HepG2 (cell line): Measurements from ENCODE around the gene CLUH. TPM values are rescaled to one million over a fixed set of nuclear protein-coding genes. Genes with fewer than 3 reads are reported as not detected.

Source experiments
- DNMT1 ChIP-seq: sonication (generic); formaldehyde crosslinking; IDR thresholded peaks from 2 replicates; pipeline ENCODE4 v1.5.1; 2020; ENCODE audit warnings: mild to moderate bottlenecking, missing genetic modification reagents
- EED ChIP-seq: sonication (generic); formaldehyde crosslinking; IDR thresholded peaks from 2 replicates; pipeline ENCODE4 v1.5.0; 2020; ENCODE audit warnings: mild to moderate bottlenecking, missing genetic modification reagents
- ELK4 ChIP-seq: sonication (generic); formaldehyde crosslinking; IDR thresholded peaks from 2 replicates; pipeline ENCODE4 v1.9.0; 2021; ENCODE audit warnings: missing genetic modification reagents, borderline replicate concordance
- FOXA1 ChIP-seq, 2 experiments: fragments of 450-650 bp in 1 of 2; sonication (generic) in 1 of 2; formaldehyde crosslinking in 1 of 2; IDR thresholded peaks; 2 replicates each; pipeline versions ENCODE4 v1.4.0 to v1.6.1; 2016 to 2020; ENCODE audit warnings: missing genetic modification reagents in 1 of 2
- HMGXB3 ChIP-seq: sonication (generic); formaldehyde crosslinking; IDR thresholded peaks from 2 replicates; pipeline ENCODE4 v1.4.0; 2020; ENCODE audit warnings: missing genetic modification reagents, borderline replicate concordance
- KLF12 ChIP-seq: sonication (generic); formaldehyde crosslinking; IDR thresholded peaks from 2 replicates; pipeline ENCODE4 v1.4.0; 2020; ENCODE audit warnings: missing genetic modification reagents, borderline replicate concordance
- MED8 ChIP-seq: sonication (generic); formaldehyde crosslinking; IDR thresholded peaks from 2 replicates; pipeline ENCODE4 v1.8.1; 2023; ENCODE audit warnings: mild to moderate bottlenecking, missing genetic modification reagents; ENCODE audit not compliant: insufficient replicate concordance
- RARA ChIP-seq: IDR thresholded peaks from 2 replicates; pipeline ENCODE4 v1.6.1; 2016; ENCODE audit warnings: missing genetic modification reagents, missing compliant biosample characterization
- SP4 ChIP-seq: sonication (generic); formaldehyde crosslinking; IDR thresholded peaks from 2 replicates; pipeline ENCODE4 v1.8.1; 2023; ENCODE audit warnings: mild to moderate bottlenecking, missing genetic modification reagents
- SP5 ChIP-seq: IDR thresholded peaks from 2 replicates; pipeline ENCODE4 v1.6.1; 2016; ENCODE audit warnings: low read depth, borderline replicate concordance
- SRSF1 ChIP-seq: fragments of 200-400 bp; formaldehyde crosslinking; optimal IDR thresholded peaks from 2 replicates; pipeline ENCODE3; 2017; ENCODE audit warnings: mild to moderate bottlenecking, low read depth, low read length, moderate library complexity
- SSRP1 ChIP-seq: IDR thresholded peaks from 2 replicates; pipeline ENCODE4 v1.6.1; 2016; ENCODE audit warnings: control low read depth
- ZFP36 ChIP-seq: fragments of 150-350 bp; IDR thresholded peaks from 2 replicates; pipeline ENCODE4 v1.6.1; 2018; ENCODE audit warnings: borderline replicate concordance, low read length, low read depth; ENCODE audit not compliant: partially characterized antibody
- ZFP41 ChIP-seq: sonication (generic); formaldehyde crosslinking; IDR thresholded peaks from 2 replicates; pipeline ENCODE4 v1.4.0; 2020; ENCODE audit warnings: mild to moderate bottlenecking, missing genetic modification reagents, borderline replicate concordance
- ZNF17 ChIP-seq: sonication (generic); formaldehyde crosslinking; IDR thresholded peaks from 2 replicates; pipeline ENCODE4 v1.5.0; 2020; ENCODE audit warnings: mild to moderate bottlenecking, missing genetic modification reagents
- ZNF34 ChIP-seq: sonication (generic); formaldehyde crosslinking; IDR thresholded peaks from 2 replicates; pipeline ENCODE4 v1.4.0; 2020; ENCODE audit warnings: mild to moderate bottlenecking, missing genetic modification reagents, borderline replicate concordance
- ZNF432 ChIP-seq: sonication (generic); formaldehyde crosslinking; IDR thresholded peaks from 2 replicates; pipeline ENCODE4 v1.5.0; 2020; ENCODE audit warnings: missing genetic modification reagents, mild to moderate bottlenecking, borderline replicate concordance
- ZNF639 ChIP-seq: conservative IDR thresholded peaks from 2 replicates; pipeline ENCODE4 v1.6.1; 2018; ENCODE audit warnings: missing genetic modification reagents
- ZSCAN12 ChIP-seq: sonication (generic); formaldehyde crosslinking; IDR thresholded peaks from 2 replicates; pipeline ENCODE4 v1.9.0; 2021; ENCODE audit warnings: mild to moderate bottlenecking, missing genetic modification reagents
- polyA plus RNA-seq, 8 experiments: library from polyadenylated mRNA; depleted of rRNA in 3 of 8; stranded (reverse) in 7 of 8; unstranded in 1 of 8; fragments of >200 nt; fragmentation: Illumina TruSeq in 4 of 8; extraction: Trizol in 4 of 8; gene quantifications; 2 replicates each; pipeline versions ENCODE4 v1.2.1 to v1.2.3, GENCODE V29; 2011 to 2016; ENCODE audit warnings: low read depth in 4 of 8, missing spikeins in 1 of 8, mixed read lengths in 1 of 8; ENCODE audit not compliant: insufficient read depth in 1 of 8
- total RNA-seq, 5 experiments: library from RNA; depleted of rRNA; stranded (reverse); fragments of >200 nt; fragmentation: Illumina TruSeq; extraction: Trizol; gene quantifications; 2 replicates each; pipeline ENCODE4 v1.2.3, GENCODE V29; 2016; ENCODE audit warnings: low read depth in 1 of 5
- TF ChIP-seq, protein P1 (sequence below): sonication (generic); formaldehyde crosslinking; IDR thresholded peaks from 2 replicates; pipeline ENCODE4 v1.4.0; 2020; ENCODE audit warnings: missing genetic modification reagents

CLUH gene
- total and polyA plus RNA-seq, 2 of the 13 experiments (the other 11 are each of a cell fraction or from before 2014, with no cell fraction given) = 30.9 to 60.5 TPM

DNA sequence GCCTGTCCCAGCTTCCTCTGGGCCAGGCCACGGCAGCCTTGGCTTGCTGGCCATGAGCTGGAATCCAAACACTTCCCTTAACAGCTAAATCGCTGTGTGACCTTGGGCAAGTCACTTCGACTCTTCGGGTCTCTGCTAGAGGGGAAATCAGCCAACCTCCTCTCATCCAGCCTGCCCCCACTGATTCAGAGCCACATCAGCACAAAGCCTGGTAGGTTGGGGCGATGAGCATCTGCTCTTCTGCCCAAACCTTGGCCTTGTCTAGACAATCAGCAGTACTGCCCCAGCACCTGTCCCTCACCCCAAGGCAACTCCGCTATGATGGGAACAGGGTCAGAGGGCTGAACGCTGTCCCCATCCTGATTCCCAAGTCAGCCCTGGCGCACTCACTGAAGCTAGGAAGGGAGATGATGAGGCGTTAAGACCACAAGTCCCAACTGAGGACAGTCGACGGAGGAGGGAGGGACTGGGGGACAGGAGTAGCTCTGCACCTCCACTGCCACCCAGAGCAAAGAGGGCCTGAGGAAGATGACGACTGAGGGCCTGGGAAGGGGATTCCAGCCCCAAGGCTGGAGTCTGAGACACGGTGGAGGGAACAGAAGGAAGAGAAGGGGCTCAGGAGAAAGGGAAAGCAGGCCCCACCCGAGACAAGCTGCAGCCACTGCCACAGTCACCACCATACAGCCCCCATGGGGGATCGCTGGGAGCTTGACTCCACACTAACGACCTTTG, 1.3 kb downstream of the CLUH start (continued):
- TF ChIP-seq SSRP1 (CRISPR knock-in tag) (no peak), ELK4 (CRISPR knock-in tag) (no peak), SRSF1 (peak; percentile 44), RARA (CRISPR knock-in tag) (no peak), DNMT1 (CRISPR knock-in tag) (no peak), ZFP41 (CRISPR knock-in tag) (no peak), HMGXB3 (no peak), ZSCAN12 (no peak), ZNF432 (CRISPR knock-in tag) (no peak), ZFP36 (no peak), SP4 (CRISPR knock-in tag) (peak; percentile 41; the same call in 1 of the 2 replicates), SP5 (CRISPR knock-in tag) (0 out of 2 replicates have a peak, but pooled peaks have one; percentile 9), ZNF639 (CRISPR knock-in tag) (no peak), FOXA1 (IDR thresholded peaks at IDR 0.05) (no peak), FOXA1 (CRISPR knock-in tag; IDR thresholded peaks at IDR 0.05) (no peak), KLF12 (CRISPR knock-in tag) (no peak), ZNF34 (no peak), EED (CRISPR knock-in tag) (no peak), ZNF17 (CRISPR knock-in tag) (no peak), MED8 (CRISPR knock-in tag) (no peak)
- TF ChIP-seq, protein P1, sequence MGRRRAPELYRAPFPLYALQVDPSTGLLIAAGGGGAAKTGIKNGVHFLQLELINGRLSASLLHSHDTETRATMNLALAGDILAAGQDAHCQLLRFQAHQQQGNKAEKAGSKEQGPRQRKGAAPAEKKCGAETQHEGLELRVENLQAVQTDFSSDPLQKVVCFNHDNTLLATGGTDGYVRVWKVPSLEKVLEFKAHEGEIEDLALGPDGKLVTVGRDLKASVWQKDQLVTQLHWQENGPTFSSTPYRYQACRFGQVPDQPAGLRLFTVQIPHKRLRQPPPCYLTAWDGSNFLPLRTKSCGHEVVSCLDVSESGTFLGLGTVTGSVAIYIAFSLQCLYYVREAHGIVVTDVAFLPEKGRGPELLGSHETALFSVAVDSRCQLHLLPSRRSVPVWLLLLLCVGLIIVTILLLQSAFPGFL (CRISPR knock-in tag) = no peak
